K562 (cell line): ENCODE results near the gene EXOC6. TPM values are rescaled to one million over a fixed set of nuclear protein-coding genes. Genes with fewer than 3 reads are reported as not detected.
A peak's percentile ranks its signal among the peaks of the same experiment; 100 is the strongest.

Source experiments
- ATAC-seq: fragments of 200-7000 bp; cut with Tn5 transposase; 3 replicates; pipeline ENCODE4 v1.9.1; 2020; ENCODE audit warnings: moderate library complexity
- BruUV-seq: library from RNA; stranded (reverse); fragments of 400-500 nt; replicated peaks from 2 replicates; lab custom pipeline; 2021; lab: Mats Ljungman, UMichigan
- CTCF ChIA-PET: fragments of 300-600 bp; formaldehyde crosslinking; extraction: SDS; loops from one replicate; lab custom pipeline; 2021; ENCODE audit warnings: low intra/inter-chr PET ratio; lab: Yijun Ruan, JAX
- POLR2A ChIA-PET: fragments of 300-600, 350-650 bp; sonication (Branson Sonifier 250); formaldehyde crosslinking; extraction: SDS; loops from one replicate; lab custom pipeline; 2021; ENCODE audit warnings: antibody characterized with exemption, inconsistent platforms; lab: Yijun Ruan, JAX
- DNase-seq, 4 experiments: peaks; one replicate each; pipeline versions ENCODE4 v3.0.0 to v3.0.0-alpha.2; 2011 to 2018; ENCODE audit warnings: low spot score in 3 of 4, mixed read lengths in 3 of 4; ENCODE audit errors: extremely low read depth in 1 of 4
- FAIRE-seq: peaks from 2 replicates; lab custom pipeline; 2011; peaks lifted over from hg19 to GRCh38; lab: Jason Lieb, UNC
- H2AFZ ChIP-seq: 2 replicates; pipeline ENCODE4 v1.6.0; 2011; ENCODE audit warnings: low read depth, low read length, control low read depth, inconsistent platforms
- H3K27ac ChIP-seq: fragments of 200-600 bp; 3 replicates; pipeline ENCODE4 v1.8.0; 2011; ENCODE audit warnings: low read depth, mild to moderate bottlenecking, control low read depth, inconsistent platforms, low read length, moderate library complexity, mixed read lengths; ENCODE audit errors: extremely low read depth
- H3K27me3 ChIP-seq, 2 experiments: fragments of 300-600 bp in 1 of 2; 2 replicates in 1 of 2; 3 replicates in 1 of 2; pipeline versions ENCODE4 v1.6.0 to v1.8.0; 2011; ENCODE audit warnings: inconsistent platforms in 2 of 2, low read length in 2 of 2, mild to moderate bottlenecking in 1 of 2, mixed read lengths in 1 of 2, moderate library complexity in 1 of 2; ENCODE audit not compliant: control insufficient read depth in 2 of 2, insufficient read depth in 2 of 2
- H3K36me3 ChIP-seq: fragments of 300-600 bp; 3 replicates; pipeline ENCODE4 v1.8.0; 2011; ENCODE audit warnings: mild to moderate bottlenecking, low read length, inconsistent platforms; ENCODE audit not compliant: control insufficient read depth, insufficient read depth
- H3K4me1 ChIP-seq, 2 experiments: fragments of 200-600 bp in 1 of 2; replicated peaks in 1 of 2; 2 replicates in 1 of 2; 3 replicates in 1 of 2; pipeline versions ENCODE4 v1.5.1 to v1.8.0; 2011; ENCODE audit warnings: inconsistent platforms in 2 of 2, low read length in 2 of 2, mild to moderate bottlenecking in 1 of 2, mixed read lengths in 1 of 2, moderate library complexity in 1 of 2; ENCODE audit not compliant: control insufficient read depth in 2 of 2, insufficient read depth in 2 of 2
- H3K4me2 ChIP-seq: 2 replicates; pipeline ENCODE4 v1.6.1; 2011; ENCODE audit warnings: low read length, control low read depth, inconsistent platforms, mixed read lengths; ENCODE audit not compliant: insufficient read depth
- H3K4me3 ChIP-seq: fragments of 200-600 bp; sonication (generic), shearing (Covaris generic); 2 replicates; pipeline ENCODE4 v1.5.1; 2016; ENCODE audit warnings: control low read depth, inconsistent platforms
- H3K79me2 ChIP-seq: fragments of 200-600 bp; 3 replicates; pipeline ENCODE4 v1.8.0; 2011; ENCODE audit warnings: low read length, inconsistent platforms; ENCODE audit not compliant: control insufficient read depth, insufficient read depth
- H3K9ac ChIP-seq, 2 experiments: 2 replicates each; pipeline versions ENCODE4 v1.6.0 to v1.6.1; 2011; ENCODE audit warnings: low read depth in 2 of 2, low read length in 2 of 2, control low read depth in 1 of 2, inconsistent platforms in 1 of 2, mild to moderate bottlenecking in 1 of 2, mixed read lengths in 1 of 2; ENCODE audit not compliant: insufficient read depth in 1 of 2
- H3K9me1 ChIP-seq: one replicate; pipeline ENCODE4 v1.6.0; 2011; ENCODE audit warnings: inconsistent platforms, mild to moderate bottlenecking, low read length, moderate library complexity; ENCODE audit not compliant: control insufficient read depth, insufficient read depth
- H3K9me3 ChIP-seq: replicated peaks from 2 replicates; pipeline ENCODE4 v1.5.1; 2011; ENCODE audit warnings: low read depth, low read length, inconsistent platforms; ENCODE audit not compliant: control insufficient read depth, insufficient read depth
- H4K20me1 ChIP-seq: replicated peaks from 2 replicates; pipeline ENCODE4 v1.6.1; 2011; ENCODE audit warnings: low read length, inconsistent platforms, mixed read lengths; ENCODE audit not compliant: control insufficient read depth, insufficient read depth
- GABPB2 ChIP-seq: fragments of 250-450 bp; sonication (Bioruptor Pico); conservative IDR thresholded peaks from 2 replicates; pipeline ENCODE4 v1.5.1; 2021; ENCODE audit warnings: mild to moderate bottlenecking
- PCBP2 ChIP-seq: fragments of 200-400 bp; formaldehyde crosslinking; IDR thresholded peaks from 2 replicates; pipeline ENCODE4 v1.6.1; 2018; ENCODE audit warnings: low read length, low read depth, mild to moderate bottlenecking, moderate library complexity; ENCODE audit not compliant: poor library complexity, severe bottlenecking
- YY1 ChIP-seq, 3 experiments: IDR thresholded peaks; 2 replicates each; pipeline ENCODE4 v1.6.1; 2011; ENCODE audit warnings: low read length in 2 of 3, mild to moderate bottlenecking in 2 of 3, moderate library complexity in 2 of 3, borderline replicate concordance in 1 of 3, control low read depth in 1 of 3, low read depth in 1 of 3; ENCODE audit not compliant: insufficient read depth in 3 of 3, insufficient replicate concordance in 2 of 3, control insufficient read depth in 1 of 3, insufficient read length in 1 of 3; ENCODE audit errors: extremely low read depth in 1 of 3
- ZNF384 ChIP-seq: IDR thresholded peaks from 2 replicates; pipeline ENCODE4 v1.6.1; 2012; ENCODE audit warnings: low read depth, low read length, improper control_type of control experiment
- WGBS: fragments of 100-300 bp; shearing (Covaris generic); methylation state at CpG from one replicate; pipeline ENCODE4 v1.1.6; 2016; ENCODE audit warnings: low coverage, mixed read lengths; ENCODE audit not compliant: insufficient coverage; ENCODE audit errors: missing lambda C conversion rate; 5-methylcytosine and 5-hydroxymethylcytosine counted together
- in situ Hi-C: fragments of 300-500 bp; cut with MboI; formaldehyde crosslinking; loops from 4 replicates; pipeline ENCODE4 v1.15.0; 2018; ENCODE audit warnings: inconsistent platforms, mixed read lengths
- intact Hi-C: fragments of 100-400 bp; cut with micrococcal nuclease; formaldehyde crosslinking; loops from 2 replicates; pipeline ENCODE4 v1.14.2; 2022
- polyA plus RNA-seq, 8 experiments: library from polyadenylated mRNA; depleted of rRNA in 4 of 8; stranded (reverse) in 5 of 8; unstranded in 3 of 8; fragments of >200 nt; fragmentation: Nextera tagmentation in 2 of 8; fragmentation: Illumina TruSeq in 1 of 8; extraction: Ambion mirVana in 2 of 8; extraction: Trizol in 1 of 8; gene quantifications; 2 replicates each; pipeline versions ENCODE4 v1.2.1 to v1.2.3, GENCODE V29; 2011 to 2014; ENCODE audit warnings: inconsistent platforms in 1 of 8, missing spikeins in 1 of 8
- total RNA-seq, 7 experiments: library from RNA; depleted of rRNA in 6 of 7; stranded (reverse); fragments of >200 nt in 6 of 7; fragmentation: Illumina TruSeq in 2 of 7; extraction: Trizol in 2 of 7; gene quantifications; 2 replicates each; pipeline versions ENCODE4 v1.2.1 to v1.2.3, GENCODE V29; 2011 to 2021; ENCODE audit warnings: low replicate concordance in 1 of 7
- TF ChIP-seq, protein P1 (sequence below): fragments of 250-450 bp; sonication (Bioruptor Pico); IDR thresholded peaks from 2 replicates; pipeline ENCODE4 v1.8.0; 2022; ENCODE audit warnings: moderate library complexity, mild to moderate bottlenecking, inconsistent platforms

EXOC6 gene
- total and polyA plus RNA-seq, 9 of the 15 experiments (the other 6 are each of a cell fraction or from before 2014, with no cell fraction given), result 13.9 to 42.8 (median 24.9) TPM

DNA sequence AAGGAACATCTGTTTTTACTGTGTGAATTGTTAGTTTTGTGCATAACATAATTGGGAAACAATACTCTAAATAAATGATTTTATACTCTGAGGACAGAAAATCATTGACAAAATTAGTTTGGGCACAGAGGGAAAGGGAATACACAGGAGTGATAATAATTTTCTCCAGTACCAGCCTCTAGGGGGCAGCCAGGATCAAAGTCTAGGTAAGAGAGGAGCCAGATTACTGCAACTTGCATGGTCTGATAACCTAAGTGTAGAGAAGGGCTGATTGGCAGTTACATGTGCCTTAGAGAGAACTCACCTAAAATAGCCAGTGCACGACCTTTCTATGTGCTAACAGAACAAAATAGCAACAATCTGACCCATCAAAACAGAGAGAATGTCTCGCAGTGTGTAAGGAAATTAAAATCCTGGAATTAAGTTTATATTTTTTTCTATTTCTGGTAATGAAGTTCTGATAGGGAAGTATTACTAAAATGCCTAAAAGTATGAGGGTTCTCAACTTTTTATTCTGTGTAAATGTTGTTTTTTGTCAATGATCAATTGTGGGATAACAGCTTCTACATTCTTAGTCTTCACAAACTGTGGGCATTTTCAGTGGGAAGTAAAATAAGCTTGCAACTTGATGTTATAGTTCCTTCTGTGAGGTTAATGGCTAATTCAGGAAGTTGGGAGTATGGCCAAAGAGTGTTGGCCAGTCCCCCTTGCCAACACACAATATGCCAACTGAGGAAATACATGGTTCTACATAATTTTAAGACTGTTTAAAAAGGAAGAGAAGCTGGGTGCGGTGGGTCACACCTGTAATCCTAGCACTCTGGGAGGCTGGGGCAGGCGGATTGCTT is 66.4 kb downstream of the EXOC6 start (continued):
- TF ChIP-seq, protein P1, sequence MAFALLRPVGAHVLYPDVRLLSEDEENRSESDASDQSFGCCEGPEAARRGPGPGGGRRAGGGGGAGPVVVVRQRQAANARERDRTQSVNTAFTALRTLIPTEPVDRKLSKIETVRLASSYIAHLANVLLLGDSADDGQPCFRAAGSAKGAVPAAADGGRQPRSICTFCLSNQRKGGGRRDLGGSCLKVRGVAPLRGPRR (CRISPR knock-in tag), result no peak
- TF ChIP-seq ZNF384, result no peak

DNA sequence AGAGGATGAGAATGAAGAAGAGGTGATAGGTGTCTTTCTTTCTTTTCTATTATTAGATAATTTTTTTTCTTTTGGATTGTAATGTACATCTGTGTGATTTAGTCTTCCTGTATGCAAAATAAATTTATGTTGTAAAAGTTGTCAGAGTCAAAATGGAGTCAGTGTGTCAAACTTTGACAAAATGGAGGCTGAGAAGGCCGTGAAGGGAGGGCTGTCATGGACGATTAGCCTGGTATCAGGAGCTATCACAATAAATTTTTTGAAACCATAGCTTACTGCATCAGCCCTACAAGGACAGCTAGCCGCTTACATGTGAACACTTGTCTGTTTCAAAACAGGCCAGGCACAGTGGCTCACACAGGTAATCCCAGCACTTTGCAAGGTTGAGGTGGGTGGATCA is 67.6 kb downstream of the EXOC6 start:
- ATAC-seq, result no peak
- Histone ChIP-seq H3K4me2 (no peak overlapping the region), H3K9ac (no peak overlapping the region), H3K4me1 (peaks cover 0 to 13% of the 10 kb centered on the region in 2 experiments; a peak in 3 of 5 replicates), H3K79me2 (no peaks in the 10 kb centered on the region; the same call in 2 of the 3 replicates), H3K36me3 (peaks cover 14% of the 10 kb centered on the region), H3K9me1 (no peaks in the 10 kb centered on the region), H3K9me3 (no peaks in the 10 kb centered on the region), H4K20me1 (no peaks in the 10 kb centered on the region), H3K27ac (no peak overlapping the region), H3K27me3 (no peaks in the 10 kb centered on the region), H2AFZ (no peak overlapping the region), H3K4me3 (no peak overlapping the region)
- no TSS peak for BruUV-seq
- TF ChIP-seq YY1 (IDR thresholded peaks at IDR 0.05; ENCODE audit: borderline replicate concordance in 1 of 3, control insufficient read depth in 1 of 3, extremely low read depth in 1 of 3, insufficient read depth in 3 of 3, insufficient read length in 1 of 3, insufficient replicate concordance in 2 of 3, low read depth in 1 of 3, low read length in 2 of 3) (peak in 1 of 3 experiments; percentile 38), PCBP2 (no peak), GABPB2 (CRISPR knock-in tag) (no peak)
- in situ Hi-C loops, result no loop called here
- intact Hi-C loops, result no loop called here
- DNase-seq, result no peak
- ChIA-PET POLR2A (no interaction called here), CTCF (no interaction called here)
- 95% methylated on average over 3 of the region's 3 CpGs for whole genome bisulfite sequencing
- no peak for FAIRE-seq
